DLD1 (cell line): Measurements from ENCODE around the gene INKA1.

Experiments
- in situ Hi-C: cut with HindIII; loops from 2 replicates; pipeline ENCODE4 v1.10.0; 2017; ENCODE audit warnings: low sequenced_read_pairs

Gene INKA1

GRCh38 chr3:49786357-49787181 is 16.5 kb upstream of the INKA1 start, which contains the start of gene IP6K1:
IP6K1 (minus strand) TSS chr3:49786542; CDS start chr3:49748040, 38,502 bp downstream.
- in situ Hi-C loops = no loop called here

- in situ Hi-C loops = no loop called here
Measured at GRCh38 chr3:49787182-49787464, 15.9 kb upstream of the INKA1 start.

GRCh38 chr3:49787536-49787935 is 15.5 kb upstream of the INKA1 start:
- in situ Hi-C loops = no loop called here

- in situ Hi-C loops = no loop called here
Measured at GRCh38 chr3:49788056-49788455, 15.0 kb upstream of the INKA1 start.

GRCh38 chr3:49790626-49791411 is 12.2 kb upstream of the INKA1 start:
- in situ Hi-C loops = no loop called here

GRCh38 chr3:49791571-49791970 is 11.5 kb upstream of the INKA1 start:
- in situ Hi-C loops = no loop called here

GRCh38 chr3:49792371-49793150 is 10.5 kb upstream of the INKA1 start:
- in situ Hi-C loops = no loop called here

GRCh38 chr3:49793486-49794085 is 9.5 kb upstream of the INKA1 start:
- in situ Hi-C loops = no loop called here

GRCh38 chr3:49794431-49794830 is 8.6 kb upstream of the INKA1 start:
- in situ Hi-C loops = no loop called here

- in situ Hi-C loops = no loop called here
Measured at GRCh38 chr3:49794926-49795905, 7.8 kb upstream of the INKA1 start.

GRCh38 chr3:49799105-49799504 is 4.0 kb upstream of the INKA1 start:
- in situ Hi-C loops = no loop called here

- in situ Hi-C loops = no loop called here
Measured at GRCh38 chr3:49799761-49800160, 3.3 kb upstream of the INKA1 start, which contains the start of gene CDHR4. CDHR4 (minus strand) TSS chr3:49799873; CDS start chr3:49799812, 61 bp downstream.

- in situ Hi-C loops = no loop called here
Measured at GRCh38 chr3:49801160-49801559, 1.9 kb upstream of the INKA1 start.

GRCh38 chr3:49803465-49804140 is 542 bp downstream of the INKA1 start:
- in situ Hi-C loops = no loop called here

- in situ Hi-C loops = no loop called here
Measured at GRCh38 chr3:49804141-49805041, 1.3 kb downstream of the INKA1 start.

GRCh38 chr3:49805367-49805782 is 2.3 kb downstream of the INKA1 start:
- in situ Hi-C loops = no loop called here

- in situ Hi-C loops = no loop called here
Measured at GRCh38 chr3:49805897-49806701, 3.0 kb downstream of the INKA1 start.
